ENCODE data around the gene KIAA0319L. TPM values are rescaled to one million over a fixed set of nuclear protein-coding genes. Genes with fewer than 3 reads are reported as not detected.
A peak's percentile ranks its signal among the peaks of the same experiment; 100 is the strongest.

KIAA0319L gene
- total and polyA plus RNA-seq, 11 donors = 21.0 to 108 (median 76.6) TPM

- WGBS, 4 donors = 92 to 96% (median 93%) methylated on average over 5 of the region's 5 CpGs
- Histone ChIP-seq H3K4me3 (no peak overlapping the region), H3K27ac (no peak overlapping the region), H3K36me3 (no peaks in the 10 kb centered on the region), H3K4me1 (peaks cover 6 to 40% (median 15%) of the 10 kb centered on the region in 12 donors), H3K27me3 (peaks cover 27 to 86% (median 53%) of the 10 kb centered on the region in 9 donors), H3K9me3 (no peaks in the 10 kb centered on the region)
- ATAC-seq (no peak), DNase-seq (no peak)
- no peak for TF ChIP-seq CTCF (IDR thresholded peaks at IDR 0.05)
- TF ChIP-seq POLR2A (IDR thresholded peaks at IDR 0.05) = no peak
- intact Hi-C loops (cut with DNase I) = no loop called here
These were observed 18.3 kb upstream of the KIAA0319L start for GRCh38 chr1:35575416-35575958.

GRCh38 chr1:35574655-35575415 lies 17.6 kb upstream of the KIAA0319L start:
- H3K9me3 ChIP-seq = no peaks in the 10 kb centered on the region
- no peaks in the 10 kb centered on the region for H3K36me3 ChIP-seq
- H3K4me1 ChIP-seq = peaks cover 6 to 40% (median 15%) of the 10 kb centered on the region in 12 donors
- no peak overlapping the region for H3K4me3 ChIP-seq
- no peak overlapping the region for H3K27ac ChIP-seq
- ATAC-seq (no peak), DNase-seq (no peak)
- H3K27me3 ChIP-seq = peaks cover 27 to 91% (median 53%) of the 10 kb centered on the region in 9 donors
- WGBS, 4 donors = 78 to 83% (median 81%) methylated on average over 15 to 30 of the region's 30 CpGs
- intact Hi-C loops (cut with DNase I) = loop anchor here in 2 of 10 donors (5.0 kb wide), 1 partner anchor 142 kb away; the partner anchor contains the start of gene C1orf216 (in 2 of the 2)
- TF ChIP-seq POLR2A (IDR thresholded peaks at IDR 0.05) (no peak), CTCF (IDR thresholded peaks at IDR 0.05) (no peak)

GRCh38 chr1:35574125-35574654 lies 17.0 kb upstream of the KIAA0319L start:
- Histone ChIP-seq H3K27ac (no peak overlapping the region), H3K27me3 (peaks cover 27 to 94% (median 53%) of the 10 kb centered on the region in 9 donors), H3K9me3 (no peaks in the 10 kb centered on the region), H3K36me3 (no peaks in the 10 kb centered on the region), H3K4me3 (peak overlapping the region in 2 of 12 donors; percentile 48 to 54), H3K4me1 (peaks cover 6 to 40% (median 15%) of the 10 kb centered on the region in 12 donors)
- TF ChIP-seq CTCF (IDR thresholded peaks at IDR 0.05) (no peak), POLR2A (IDR thresholded peaks at IDR 0.05) (no peak)
- WGBS, 4 donors = 18 to 55% (median 41%) methylated on average over 20 to 48 of the region's 48 CpGs
- DNase-seq (no peak), ATAC-seq (no peak)
- intact Hi-C loops (cut with DNase I) = loop anchor here in 2 of 10 donors (5.0 kb wide), 1 partner anchor 143 kb away; the partner anchor contains the start of gene C1orf216 (in 2 of the 2)
